Body of pancreas (tissue), 4 donors: ENCODE measurements around the gene ZFYVE9.

Experiments used
- CTCF ChIP-seq, 7 experiments: fragments of 450-650 bp in 4 of 7; fragments of 200-600 bp in 3 of 7; sonication (generic) in 3 of 7; IDR thresholded peaks; one replicate each; pipeline ENCODE4 v1.5.1; 2016 to 2019; ENCODE audit warnings: antibody characterized with exemption in 7 of 7
- POLR2A ChIP-seq, 3 donors: fragments of 450-650 bp; IDR thresholded peaks; one replicate each; pipeline ENCODE4 v1.6.1; 2016; ENCODE audit warnings: antibody characterized with exemption in 3 of 3, mild to moderate bottlenecking in 2 of 3

- TF ChIP-seq CTCF (IDR thresholded peaks at IDR 0.05) = no peak
- TF ChIP-seq POLR2A (IDR thresholded peaks at IDR 0.05) = no peak
Measured at GRCh38 chr1:52346653-52347052, 204.8 kb downstream of the ZFYVE9 start.
